ENCODE results near the gene ITPRID2. TPM values are rescaled to one million over a fixed set of nuclear protein-coding genes. Genes with fewer than 3 reads are reported as not detected.

The ITPRID2 gene
- polyA plus RNA-seq, 1 donor (not counting 4 experiments of a cell fraction or from before 2014, with no cell fraction given) = 146 TPM

GRCh38 chr2:181907635-181908034 lies 16.1 kb downstream of the ITPRID2 start:
- no peak overlapping the region for H3K9ac ChIP-seq (ENCODE audit: control insufficient read depth, extremely low read depth, insufficient read depth, low read length)
- H4K20me1 ChIP-seq (ENCODE audit: control insufficient read depth, extremely low read depth, insufficient read depth, low read length) = no peaks in the 10 kb centered on the region
- no peak overlapping the region for H3K4me3 ChIP-seq (ENCODE audit: control insufficient read depth in 2 of 3, extremely low read depth in 1 of 3, insufficient read depth in 2 of 3, low read depth in 1 of 3, low read length in 3 of 3)
- TF ChIP-seq EZH2 (IDR thresholded peaks at IDR 0.05; ENCODE audit: low read length) (no peak), CTCF (optimal IDR thresholded peaks at IDR 0.05 in 1 of 3, IDR thresholded peaks at IDR 0.05 in 1 of 3, conservative IDR thresholded peaks at IDR 0.05 in 1 of 3; ENCODE audit: extremely low read depth in 1 of 3, insufficient read depth in 2 of 3, low read length in 3 of 3) (no peak)
- H3K4me2 ChIP-seq (ENCODE audit: control insufficient read depth, extremely low read depth, insufficient read depth, low read depth, low read length) = no peak overlapping the region
- no peak overlapping the region for H2AFZ ChIP-seq (ENCODE audit: control insufficient read depth, low read length)
- H3K9me3 ChIP-seq (ENCODE audit: control insufficient read depth, low read depth, low read length) = no peaks in the 10 kb centered on the region
- H3K36me3 ChIP-seq (ENCODE audit: control insufficient read depth in 2 of 2, extremely low read depth in 1 of 2, insufficient read depth in 2 of 2, low read length in 2 of 2) = peaks cover 5 to 30% of the 10 kb centered on the region in 2 experiments
- H3K27ac ChIP-seq (ENCODE audit: control insufficient read depth, insufficient read depth, low read length) = no peak overlapping the region
- dilution Hi-C loops (cut with MboI; ENCODE audit: extremely low pct_ligation_motif_present, low sequenced_read_pairs) = no loop called here
- peaks cover 76% of the 10 kb centered on the region for H3K79me2 ChIP-seq (ENCODE audit: control insufficient read depth, insufficient read depth, low read length)
- no peaks in the 10 kb centered on the region for H3K9me1 ChIP-seq (ENCODE audit: control insufficient read depth, extremely low read depth, insufficient read depth, low read length)
- no peak for FAIRE-seq
- no peak for DNase-seq (ENCODE audit: low read depth, low spot score)
- no peaks in the 10 kb centered on the region for H3K27me3 ChIP-seq (ENCODE audit: control insufficient read depth, extremely low read depth, insufficient read depth, low read length)
- peaks cover 5% of the 10 kb centered on the region for H3K4me1 ChIP-seq (ENCODE audit: control insufficient read depth, extremely low read depth, insufficient read depth, low read length)

- Histone ChIP-seq H3K79me2 (ENCODE audit: control insufficient read depth, insufficient read depth, low read length) (peaks cover 53% of the 10 kb centered on the region), H3K4me2 (ENCODE audit: control insufficient read depth, extremely low read depth, insufficient read depth, low read depth, low read length) (no peak overlapping the region), H3K36me3 (ENCODE audit: control insufficient read depth in 2 of 2, extremely low read depth in 1 of 2, insufficient read depth in 2 of 2, low read length in 2 of 2) (peaks cover 9 to 26% of the 10 kb centered on the region in 2 experiments), H3K4me1 (ENCODE audit: control insufficient read depth, extremely low read depth, insufficient read depth, low read length) (no peaks in the 10 kb centered on the region), H3K4me3 (ENCODE audit: control insufficient read depth in 2 of 3, extremely low read depth in 1 of 3, insufficient read depth in 2 of 3, low read depth in 1 of 3, low read length in 3 of 3) (no peak overlapping the region), H2AFZ (ENCODE audit: control insufficient read depth, low read length) (no peak overlapping the region), H3K27me3 (ENCODE audit: control insufficient read depth, extremely low read depth, insufficient read depth, low read length) (no peaks in the 10 kb centered on the region), H3K9me1 (ENCODE audit: control insufficient read depth, extremely low read depth, insufficient read depth, low read length) (no peaks in the 10 kb centered on the region), H3K9me3 (ENCODE audit: control insufficient read depth, low read depth, low read length) (no peaks in the 10 kb centered on the region), H3K9ac (ENCODE audit: control insufficient read depth, extremely low read depth, insufficient read depth, low read length) (no peak overlapping the region), H4K20me1 (ENCODE audit: control insufficient read depth, extremely low read depth, insufficient read depth, low read length) (no peaks in the 10 kb centered on the region), H3K27ac (ENCODE audit: control insufficient read depth, insufficient read depth, low read length) (no peak overlapping the region)
- TF ChIP-seq EZH2 (IDR thresholded peaks at IDR 0.05; ENCODE audit: low read length) (no peak), CTCF (optimal IDR thresholded peaks at IDR 0.05 in 1 of 3, IDR thresholded peaks at IDR 0.05 in 1 of 3, conservative IDR thresholded peaks at IDR 0.05 in 1 of 3; ENCODE audit: extremely low read depth in 1 of 3, insufficient read depth in 2 of 3, low read length in 3 of 3) (no peak)
- dilution Hi-C loops (cut with MboI; ENCODE audit: extremely low pct_ligation_motif_present, low sequenced_read_pairs) = no loop called here
- DNase-seq (ENCODE audit: low read depth, low spot score) = no peak
- FAIRE-seq = no peak
Measured at GRCh38 chr2:181910028-181910831, 18.7 kb downstream of the ITPRID2 start.

Measured in keratinocyte (primary cell).